GM12873 (cell line): ENCODE data around the gene DUSP18.
A peak's percentile ranks its signal among the peaks of the same experiment; 100 is the strongest.

Experiments
- CTCF ChIP-seq: IDR thresholded peaks from 2 replicates; pipeline ENCODE4 v1.5.1; 2012; ENCODE audit warnings: low read depth, mild to moderate bottlenecking, moderate library complexity, low read length, control low read depth; ENCODE audit not compliant: insufficient read depth; ENCODE audit errors: missing control alignments

Gene DUSP18

GRCh38 chr22:30697975-30698374, 30.3 kb upstream of the DUSP18 start:
- TF ChIP-seq CTCF, result no peak

- TF ChIP-seq CTCF, result no peak
These were observed 28.4 kb upstream of the DUSP18 start for GRCh38 chr22:30695871-30696655.

GRCh38 chr22:30695351-30695851, 27.7 kb upstream of the DUSP18 start:
- no peak for TF ChIP-seq CTCF

GRCh38 chr22:30694640-30695350, 27.1 kb upstream of the DUSP18 start, which contains the start of gene OSBP2:
OSBP2 (plus strand) TSS chr22:30694874; CDS start chr22:30694910, 36 bp downstream.
- peak; percentile 2 for TF ChIP-seq CTCF

- TF ChIP-seq CTCF, result no peak
These were observed 26.5 kb upstream of the DUSP18 start for GRCh38 chr22:30694171-30694639.

- TF ChIP-seq CTCF, result no peak
These were observed 23.5 kb upstream of the DUSP18 start for GRCh38 chr22:30691204-30691603.

GRCh38 chr22:30689622-30690021, 21.9 kb upstream of the DUSP18 start:
- TF ChIP-seq CTCF, result no peak
